GM21390 (cell line): Measurements from ENCODE around the gene CEP104.

Experiments
- ATAC-seq: cut with Tn5 transposase; IDR thresholded peaks from one replicate; pipeline ENCODE4 v1.9.1; 2021; ENCODE audit not compliant: unreplicated experiment

Gene CEP104

DNA sequence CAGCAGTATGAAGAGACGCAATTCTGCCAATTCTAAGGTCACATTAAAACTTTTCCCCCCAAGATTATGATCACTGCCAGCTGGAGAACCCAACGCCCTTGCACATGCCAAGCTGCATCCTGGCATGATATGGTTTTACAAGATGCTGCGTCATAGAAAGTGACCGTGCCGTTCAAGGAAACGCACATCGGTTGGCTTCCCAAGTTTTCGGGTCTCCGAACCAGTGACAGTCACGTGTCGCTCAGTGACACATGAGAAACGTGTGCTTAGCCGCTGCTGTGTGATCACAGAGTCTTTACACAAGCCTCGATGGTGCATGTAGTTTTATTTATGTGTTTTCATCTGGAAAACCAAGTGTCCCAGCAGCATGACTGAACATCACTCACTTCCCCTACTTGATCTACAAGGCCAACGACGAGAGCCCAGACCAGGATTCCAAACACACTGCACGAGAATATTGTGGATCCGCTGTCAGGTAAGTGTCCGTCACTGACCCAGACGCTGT is 77.0 kb downstream of the CEP104 start:
- ATAC-seq, result no peak

DNA sequence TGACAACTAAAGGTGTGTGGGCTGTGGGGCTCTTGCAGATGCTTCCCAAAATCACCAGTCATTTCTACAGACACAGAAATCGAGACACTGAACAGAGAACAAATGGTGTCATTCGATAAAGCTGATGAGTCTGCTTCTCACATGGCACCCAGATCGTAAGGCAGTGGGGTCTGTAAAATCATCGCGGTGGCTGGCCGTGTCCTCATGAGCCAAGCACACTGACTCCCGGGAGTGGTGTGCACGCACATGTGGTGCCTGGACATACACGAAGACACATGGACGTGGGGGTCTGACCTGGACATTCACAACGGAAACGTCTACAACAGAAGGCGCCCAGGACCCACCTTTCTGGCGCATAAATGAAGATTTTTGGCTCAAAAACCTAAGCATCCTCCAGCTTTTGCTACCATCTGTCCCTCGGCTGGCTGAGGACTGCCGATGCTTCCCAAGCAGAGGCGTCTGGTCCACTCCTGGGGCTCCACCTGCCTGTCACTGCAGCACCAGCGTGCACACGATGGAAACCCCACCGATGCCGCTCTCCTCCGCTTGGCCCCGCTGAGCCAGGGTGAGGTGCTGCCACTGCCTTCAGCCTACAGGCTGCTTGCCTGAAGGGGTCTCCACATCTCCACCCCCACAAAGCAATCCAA is 77.6 kb downstream of the CEP104 start:
- ATAC-seq, result no peak

DNA sequence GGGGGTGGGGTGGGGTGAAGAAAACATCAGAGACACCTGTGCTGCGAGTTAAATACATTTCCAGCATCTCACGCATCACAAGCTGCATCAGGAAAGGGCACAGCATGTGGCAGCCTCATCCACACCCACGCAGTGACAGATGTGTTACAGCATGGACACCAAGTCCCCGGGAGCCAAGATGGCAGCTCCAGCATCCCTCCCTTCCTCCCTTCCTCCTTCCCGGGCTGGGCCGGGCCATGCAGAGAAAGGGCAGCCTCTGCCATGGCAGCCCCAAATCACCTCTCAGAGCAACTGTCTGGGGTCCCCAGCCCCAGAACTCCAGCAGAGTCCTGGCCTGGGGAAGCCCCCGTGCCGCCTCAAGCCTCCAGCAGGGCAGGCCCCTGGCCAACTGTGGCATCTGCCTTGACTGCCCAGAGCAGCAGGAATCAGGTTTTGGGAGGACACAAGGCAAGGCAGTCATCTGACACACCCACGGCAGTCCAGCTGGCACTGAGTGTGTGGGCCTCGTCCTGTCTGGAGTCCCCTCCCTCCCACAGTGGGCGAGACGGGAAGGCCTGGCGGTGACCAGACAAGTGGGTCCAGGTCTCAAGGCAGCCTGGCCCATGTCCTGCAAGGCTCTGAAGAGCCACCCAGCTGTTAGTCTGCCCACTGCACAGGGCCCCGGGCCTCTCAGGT is 78.3 kb downstream of the CEP104 start:
- ATAC-seq, result no peak

DNA sequence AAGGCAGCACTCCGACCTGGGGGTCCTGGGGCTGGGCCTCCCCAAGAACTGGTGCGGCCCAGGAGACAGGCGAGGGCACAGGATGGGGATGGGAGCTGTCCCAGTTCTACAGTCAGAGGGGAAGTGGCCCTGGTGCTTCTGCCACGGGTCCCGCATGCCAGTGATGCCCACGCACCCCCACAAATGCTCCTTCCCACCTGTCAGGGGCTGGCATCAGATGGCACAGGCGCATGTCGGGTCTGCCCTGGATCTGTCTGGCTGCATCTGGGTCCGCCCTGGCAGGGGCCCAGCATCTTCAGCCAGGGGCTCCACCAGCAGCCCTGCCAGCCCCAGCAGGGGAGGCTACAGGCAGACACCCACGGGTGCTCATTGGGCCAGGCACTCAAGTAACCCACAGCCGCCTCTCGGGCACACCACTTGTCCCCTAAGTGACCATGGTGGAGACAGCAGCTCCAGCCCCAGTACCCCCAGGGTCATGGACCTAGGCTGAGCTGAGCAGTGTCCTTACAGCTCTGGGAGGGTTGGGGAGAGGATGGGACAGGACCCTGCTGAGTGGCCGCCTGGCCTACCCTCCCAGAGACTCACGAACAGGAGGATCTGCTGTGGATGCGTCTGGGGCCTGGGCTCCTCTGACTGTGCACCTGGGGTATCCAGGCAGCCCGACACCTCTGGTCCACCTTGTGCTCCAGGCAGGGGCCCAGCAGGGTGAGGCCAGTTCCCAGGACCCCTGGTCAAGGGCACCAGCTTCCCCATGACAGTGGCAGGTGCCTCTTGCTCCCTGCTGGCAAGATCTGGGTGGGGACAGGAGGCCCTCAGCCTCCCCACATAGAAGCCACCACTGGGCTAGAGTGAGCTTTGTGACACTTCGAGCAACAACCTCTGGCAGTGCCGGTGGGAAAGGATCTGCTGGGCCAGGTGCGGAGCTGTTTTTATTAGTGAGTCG is 79.1 kb downstream of the CEP104 start:
- ATAC-seq, result no peak

DNA sequence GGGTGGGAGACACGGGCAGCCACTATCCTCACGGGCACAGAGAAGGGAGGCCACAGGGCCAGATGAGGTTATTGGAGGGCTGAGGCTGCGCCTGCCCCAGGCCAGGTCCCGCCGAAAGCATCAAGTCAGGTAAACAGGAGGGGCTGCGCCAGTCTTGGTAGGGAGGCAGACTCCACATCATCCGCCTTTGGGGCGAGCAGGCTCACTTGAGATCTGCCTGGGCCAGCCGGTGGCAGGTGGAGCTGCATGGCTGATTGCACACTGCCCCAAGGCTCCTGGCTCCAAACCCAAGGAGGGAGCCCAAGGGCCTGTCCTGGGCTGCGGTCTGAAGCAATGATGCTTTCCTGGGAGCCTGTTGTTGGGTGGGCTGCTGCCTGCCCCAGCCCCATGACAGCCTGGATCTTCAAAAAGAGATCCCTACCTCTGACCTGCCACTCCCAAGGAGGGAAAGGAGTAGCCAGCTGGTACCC is 79.9 kb downstream of the CEP104 start:
- ATAC-seq, result no peak

DNA sequence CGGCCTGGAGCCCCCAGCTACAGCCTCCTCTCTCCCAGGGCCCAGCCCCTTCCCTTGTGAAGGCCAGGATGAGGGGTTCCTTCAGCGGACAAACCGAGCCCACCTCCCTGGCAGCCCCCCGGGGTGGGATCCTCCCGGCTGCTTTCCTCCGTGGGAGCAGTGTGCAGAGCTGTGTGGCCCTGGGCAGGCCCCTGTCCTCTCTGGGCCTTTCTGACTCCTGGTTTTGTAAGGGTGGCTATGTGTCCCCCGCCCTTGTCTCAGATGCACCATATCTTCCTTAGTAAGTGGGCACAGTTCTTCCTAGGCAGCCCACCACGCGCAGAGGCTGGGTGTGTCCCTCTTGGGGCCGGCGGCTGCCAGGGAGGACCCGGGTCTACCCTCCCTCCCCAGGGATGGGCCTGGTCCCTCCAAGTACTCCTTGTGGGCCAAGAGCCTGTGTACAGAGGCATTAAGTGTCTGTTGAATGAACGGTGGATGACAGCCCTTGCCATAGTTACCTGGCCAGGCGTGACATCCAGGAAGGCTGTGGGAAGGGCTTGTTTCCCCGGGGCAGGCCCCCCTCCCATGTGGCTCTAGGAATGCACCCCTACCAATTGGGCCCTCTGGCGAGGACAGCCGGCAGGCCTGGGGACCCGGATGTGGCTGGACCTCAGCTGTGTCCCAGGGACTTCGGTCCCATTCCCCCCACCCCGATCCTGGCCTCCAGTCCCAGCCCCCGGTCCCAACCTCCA is 80.6 kb downstream of the CEP104 start:
- no peak for ATAC-seq

DNA sequence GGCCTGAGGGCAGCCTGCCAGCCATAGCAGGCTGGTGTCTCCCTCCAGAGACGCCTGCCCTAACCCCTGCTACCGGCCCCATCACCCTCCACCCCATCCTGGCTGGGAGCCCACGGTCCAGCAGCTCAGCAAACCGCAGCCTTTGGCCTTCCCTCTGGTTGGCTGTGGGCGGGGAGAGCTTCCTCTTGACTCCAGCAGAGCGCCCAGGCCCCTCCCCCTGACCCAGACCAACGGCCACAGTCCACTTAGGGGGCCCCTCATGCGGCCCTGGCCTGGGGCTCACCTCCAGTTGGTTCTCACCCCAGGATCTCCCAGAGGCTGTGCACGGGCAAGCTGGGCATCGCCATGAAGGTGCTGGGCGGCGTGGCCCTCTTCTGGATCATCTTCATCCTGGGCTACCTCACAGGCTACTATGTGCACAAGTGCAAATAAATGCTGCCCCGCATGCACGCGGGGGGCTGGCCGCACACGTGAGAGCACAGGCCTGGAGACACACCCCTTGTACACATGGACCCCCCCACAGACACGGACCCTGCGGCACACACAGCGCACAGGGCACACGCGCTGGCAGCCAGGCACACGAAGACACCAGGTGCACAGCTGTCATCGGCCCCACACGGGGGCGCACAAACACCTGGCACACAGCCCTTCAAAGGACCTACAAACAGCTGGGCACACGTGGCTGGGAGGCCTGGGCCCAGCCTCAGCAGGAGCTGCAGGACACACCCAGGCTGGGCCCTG is 81.4 kb downstream of the CEP104 start:
- peak; percentile 35 for ATAC-seq

DNA sequence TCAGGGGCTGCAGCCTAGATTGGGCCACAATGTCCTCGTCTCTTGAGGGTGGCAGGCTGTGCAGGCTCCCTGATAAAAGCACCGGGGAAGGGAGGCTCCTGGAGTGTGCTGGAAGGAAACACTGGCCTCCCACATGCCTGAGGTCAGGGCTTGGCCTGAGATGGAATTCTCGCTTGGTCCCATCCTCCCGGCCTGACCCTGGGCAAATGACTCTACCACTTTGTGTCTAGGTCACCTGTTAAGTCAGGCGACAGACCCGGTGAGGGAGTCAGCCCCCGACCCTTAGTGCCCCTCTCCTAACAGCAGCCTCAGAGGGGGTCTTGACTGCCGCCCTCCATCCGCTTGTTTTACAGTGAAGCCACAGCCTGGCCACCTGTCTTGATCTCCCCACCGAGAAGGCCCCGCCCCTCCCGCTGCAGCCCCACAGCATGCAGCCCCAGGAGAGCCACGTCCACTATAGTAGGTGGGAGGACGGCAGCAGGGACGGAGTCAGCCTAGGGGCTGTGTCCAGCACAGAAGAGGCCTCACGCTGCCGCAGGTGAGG is 82.0 kb downstream of the CEP104 start:
- no peak for ATAC-seq

DNA sequence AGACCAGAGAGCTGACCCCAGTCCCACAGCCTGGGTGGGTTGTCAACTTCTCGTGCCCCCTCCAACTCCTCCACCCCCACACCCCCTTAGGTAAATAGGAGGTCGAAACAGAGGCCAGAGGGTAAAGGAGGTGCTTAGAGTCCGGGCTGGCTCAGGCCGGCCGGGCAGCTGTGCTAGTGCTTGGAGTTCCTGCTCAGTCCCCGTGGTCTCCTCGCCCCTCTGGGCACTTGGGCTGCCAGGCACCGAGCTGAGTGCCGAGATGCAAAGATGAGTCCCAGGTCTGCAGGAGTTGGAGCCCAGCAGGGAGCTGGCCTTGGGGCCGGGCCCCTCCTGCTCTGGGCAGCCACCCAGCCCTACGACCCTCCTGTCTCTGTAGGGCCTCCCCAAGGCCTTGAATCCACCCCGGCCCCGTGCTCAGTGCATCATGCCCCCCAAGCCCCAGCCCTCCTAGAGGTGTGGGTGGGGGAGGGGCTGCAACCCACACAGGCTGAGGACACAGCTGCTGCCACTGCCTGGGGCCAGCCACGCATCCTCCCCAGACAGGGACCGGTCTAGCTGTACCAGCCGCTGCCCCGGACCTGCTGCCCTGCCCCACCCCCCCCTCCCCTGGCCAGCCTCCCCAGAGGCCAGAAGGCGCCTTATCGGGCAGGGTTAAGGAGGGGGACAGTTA is 82.6 kb downstream of the CEP104 start:
- no peak for ATAC-seq

DNA sequence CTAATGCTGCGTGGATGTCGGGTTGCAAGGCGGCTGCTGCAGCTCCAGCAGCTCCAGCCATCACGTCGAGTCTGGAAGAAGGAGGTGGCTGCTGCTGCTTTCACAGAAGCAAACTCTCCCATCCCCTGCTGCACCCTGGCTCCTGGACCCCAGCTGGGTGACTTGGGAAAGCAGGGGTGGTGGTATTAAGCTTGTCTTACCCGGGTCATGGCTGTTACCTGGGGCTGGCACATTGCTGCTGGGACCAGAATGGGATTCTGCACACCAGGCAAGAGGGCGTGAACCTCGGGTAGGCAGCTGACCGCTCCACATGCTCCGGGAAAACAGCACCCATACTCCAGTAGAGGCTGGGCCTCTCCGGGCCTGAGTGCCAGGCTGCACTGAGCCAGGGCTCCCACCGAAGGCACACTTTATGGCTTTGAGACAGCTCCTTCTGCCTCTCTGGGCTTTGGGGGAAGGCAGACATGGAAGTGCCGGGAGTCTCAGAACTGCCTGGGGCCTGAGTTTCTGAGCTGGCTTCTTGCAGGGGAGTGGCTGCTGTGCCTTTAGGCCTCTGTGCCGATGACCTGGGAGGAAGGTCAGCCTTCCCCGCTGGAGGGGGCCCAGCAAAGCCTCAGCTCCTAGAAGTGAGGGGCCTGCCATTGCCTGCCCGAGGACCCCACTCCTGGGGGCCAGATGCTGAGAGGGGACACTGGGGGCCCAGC is 83.3 kb downstream of the CEP104 start:
- no peak for ATAC-seq

DNA sequence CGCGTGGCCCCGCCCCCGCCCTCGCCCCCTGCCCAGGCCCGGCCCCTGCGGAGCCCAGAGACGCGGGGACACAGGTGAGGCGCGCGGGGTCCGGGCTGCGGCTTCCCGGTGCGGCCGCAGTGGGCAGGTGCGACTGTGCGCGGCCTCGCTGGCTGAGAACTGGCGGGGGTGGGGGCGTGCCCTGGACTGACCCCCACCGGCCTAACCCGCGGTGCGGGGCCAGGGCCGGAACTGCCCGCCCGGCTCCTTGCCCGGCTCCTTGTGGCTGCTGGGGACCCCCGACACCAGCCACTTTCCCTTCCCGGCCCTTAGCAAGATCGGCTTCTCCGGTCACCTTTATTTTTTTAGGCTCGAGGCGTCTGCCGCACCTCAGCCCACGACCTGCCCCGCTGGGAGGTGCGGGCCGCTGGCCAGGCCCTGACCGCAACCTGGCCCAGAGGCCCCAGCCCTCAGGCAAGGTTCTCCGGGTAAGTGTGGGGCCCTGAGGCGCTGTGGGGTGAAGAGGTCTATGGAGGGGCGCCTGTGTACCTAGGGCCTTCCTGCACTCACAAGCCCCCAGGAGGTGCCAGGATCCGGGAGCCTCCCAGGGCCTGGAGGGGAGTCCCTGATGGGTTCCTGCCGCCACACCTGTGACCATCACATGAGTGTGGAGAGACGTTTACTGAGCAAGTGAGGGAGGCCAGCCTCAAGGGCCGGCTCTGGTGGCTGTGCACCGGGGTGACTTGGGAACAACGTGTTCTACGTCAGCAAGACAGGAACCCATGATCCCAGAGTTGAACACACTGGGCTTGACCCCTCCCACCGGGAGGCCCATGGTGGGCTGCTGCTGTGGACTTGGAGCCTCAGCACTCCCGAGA is 84.1 kb downstream of the CEP104 start, which contains the start of gene SMIM1:
Gene SMIM1 (plus strand): TSS at position 35 of the 857 bp plus-strand sequence. CDS start 2,625 bp downstream, outside the sequence.
- ATAC-seq, result peak; percentile 22

DNA sequence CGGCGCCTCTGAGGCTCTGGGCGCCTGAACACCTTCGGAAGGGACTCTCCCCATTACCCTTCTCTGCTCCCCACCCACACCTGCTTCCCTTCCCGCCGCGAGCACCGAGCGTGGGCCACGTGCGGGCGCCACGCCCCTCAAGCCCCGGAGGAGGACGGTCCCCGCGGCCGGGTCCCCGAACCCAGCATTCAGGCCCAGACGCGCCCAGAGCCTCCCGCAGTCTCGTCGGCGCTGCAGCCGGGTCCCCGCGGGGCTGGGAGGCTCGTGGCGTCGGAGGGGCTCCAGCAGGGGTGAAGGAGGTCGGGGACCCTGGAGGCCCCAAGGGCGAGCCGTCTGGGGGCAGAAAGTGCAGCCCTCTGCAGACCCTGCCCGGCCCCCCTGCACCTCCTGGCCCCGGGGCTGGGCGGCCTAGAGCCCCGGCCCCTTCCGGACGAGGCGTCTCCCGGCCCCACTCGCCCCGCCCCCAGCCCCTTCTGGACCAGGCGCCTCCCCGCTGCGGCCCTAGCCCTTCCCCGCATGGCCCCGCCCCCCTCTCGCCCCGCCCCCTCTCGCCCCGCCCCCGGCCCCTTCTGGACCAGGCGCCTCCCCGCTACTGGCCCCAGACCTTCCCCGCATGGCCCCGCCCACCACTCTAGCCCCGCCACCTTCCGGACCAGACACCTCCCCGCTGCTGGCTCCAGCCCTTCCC is 84.8 kb downstream of the CEP104 start:
- peak; percentile 62 for ATAC-seq

DNA sequence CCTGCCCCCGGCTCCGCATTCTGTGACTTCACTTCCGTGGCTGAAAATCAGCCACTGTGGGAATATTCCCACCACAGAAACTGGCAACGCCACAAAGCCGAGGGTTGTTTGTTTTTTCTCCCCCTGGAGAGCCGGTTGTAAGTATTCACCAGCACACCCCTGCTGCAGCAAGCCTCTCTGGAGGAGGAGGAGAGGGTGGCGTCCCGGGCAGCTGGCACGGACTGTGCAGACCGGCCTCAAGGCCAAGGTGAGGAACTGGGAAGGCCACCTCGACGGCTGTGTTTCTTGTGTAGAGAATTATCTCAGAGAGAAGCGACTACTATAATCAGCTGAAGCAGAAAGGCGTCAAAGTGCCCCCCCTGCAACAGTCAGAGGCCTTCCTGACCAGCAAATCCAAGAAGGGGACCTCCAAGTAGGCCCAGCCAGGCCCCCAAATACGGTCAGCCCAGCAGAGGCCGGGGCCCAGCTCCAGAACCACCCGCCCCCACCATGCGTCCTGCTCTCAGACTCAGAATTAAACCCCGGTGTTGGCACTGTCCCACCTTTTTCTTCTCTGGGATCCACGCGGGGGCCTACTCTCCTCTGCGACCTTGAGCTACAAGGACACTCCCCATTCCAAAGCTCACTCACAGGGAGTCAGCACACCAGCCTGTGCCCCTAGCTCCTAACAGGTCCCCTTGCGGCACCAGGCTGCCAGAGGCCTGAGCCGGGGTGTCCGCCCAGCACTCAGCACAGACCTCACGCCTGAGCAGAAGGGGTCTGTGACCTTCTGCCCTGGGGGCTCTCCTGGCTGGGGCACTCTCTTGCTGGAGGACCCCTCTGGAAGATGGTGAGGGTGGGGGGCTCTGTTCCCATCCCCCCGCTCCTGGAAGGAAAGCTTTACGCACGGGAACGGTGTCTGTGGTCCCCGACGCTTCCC is 85.6 kb downstream of the CEP104 start:
- ATAC-seq, result no peak

DNA sequence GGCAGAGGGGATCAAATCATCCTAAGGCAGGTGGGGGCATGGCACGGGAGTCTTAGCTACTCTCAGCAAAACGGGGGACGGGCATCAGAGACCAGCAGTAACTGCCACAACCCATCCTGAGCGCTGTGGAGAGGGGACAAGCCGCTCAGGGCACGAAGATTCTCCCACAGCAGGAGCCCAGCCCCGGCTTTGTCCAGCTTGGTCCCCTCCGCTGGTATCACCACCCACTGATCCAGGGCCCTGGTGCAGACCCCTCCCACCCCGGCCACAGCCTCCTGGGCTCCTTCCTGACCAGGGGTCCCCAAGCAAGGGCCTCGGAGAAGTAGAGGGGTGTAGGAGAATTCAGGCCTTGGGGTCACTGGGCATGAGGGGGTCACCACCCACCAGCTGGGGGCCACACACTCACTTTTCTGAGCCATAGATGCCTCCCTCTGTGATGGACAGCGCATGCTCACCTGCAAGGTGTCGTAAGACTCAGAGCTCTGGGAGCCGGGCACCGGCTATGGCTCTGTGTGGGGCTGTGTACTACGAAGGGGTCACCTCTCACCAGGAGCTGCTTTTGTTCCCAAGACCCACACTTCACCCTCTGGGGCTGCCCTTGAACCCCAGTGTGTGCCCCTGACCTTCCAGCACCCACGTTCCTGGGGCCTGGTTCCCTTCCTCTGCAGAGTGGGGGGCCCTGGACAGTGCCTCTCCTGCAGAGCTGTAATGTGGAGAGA is 86.8 kb downstream of the CEP104 start:
- no peak for ATAC-seq

DNA sequence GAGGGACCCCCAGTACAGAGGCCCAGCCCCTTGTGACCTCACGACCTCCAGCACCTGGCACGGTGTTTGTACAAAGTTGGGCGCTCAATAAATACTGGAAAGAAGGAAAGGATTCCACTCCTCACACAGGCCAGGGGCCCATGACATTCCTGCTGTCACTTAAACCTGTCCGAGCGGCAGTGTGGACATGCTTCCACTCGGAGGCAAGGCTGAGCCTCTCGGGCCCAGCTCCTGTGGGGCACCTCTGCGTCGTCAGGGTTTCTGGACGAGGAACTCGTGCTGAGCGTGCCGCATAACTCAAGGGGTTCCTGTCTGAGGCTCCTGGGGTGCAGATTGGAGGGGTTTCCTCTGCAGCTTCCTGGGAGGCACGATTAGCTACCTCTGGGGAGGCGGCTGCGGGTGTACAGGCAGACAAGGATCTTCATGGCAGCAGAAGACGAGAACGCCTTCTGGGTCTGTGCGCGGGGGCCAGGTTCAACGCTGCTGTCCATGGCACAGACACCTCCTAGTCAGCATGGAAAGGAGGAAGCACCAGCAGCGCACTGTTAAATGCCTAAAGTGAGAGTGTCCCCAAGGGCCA is 88.1 kb downstream of the CEP104 start:
- ATAC-seq, result no peak
